Right lobe of liver (tissue), 6 donors: ENCODE measurements around the gene CACNA1C. TPM values are rescaled to one million over a fixed set of nuclear protein-coding genes. Genes with fewer than 3 reads are reported as not detected.

Experiments
- ATAC-seq, 4 donors: fragments of 200-7000 bp; cut with Tn5 transposase; one replicate each; pipeline ENCODE4 v1.9.1; 2020; ENCODE audit warnings: mild to moderate bottlenecking in 4 of 4, moderate library complexity in 4 of 4
- DNase-seq, 3 donors: peaks; one replicate each; pipeline ENCODE4 v3.0.0-alpha.2; 2020
- H3K27ac ChIP-seq, 3 donors: fragments of 200-600 bp; one replicate each; pipeline ENCODE4 v1.8.0; 2022
- H3K27me3 ChIP-seq, 2 donors: fragments of 200-600 bp; one replicate each; pipeline ENCODE4 v1.8.0; 2022
- H3K36me3 ChIP-seq, 4 donors: fragments of 200-600 bp; sonication (generic) in 1 of 4; one replicate each; pipeline versions ENCODE4 v1.5.1 to v1.8.0; 2017 to 2022; ENCODE audit warnings: control low read depth in 1 of 4
- H3K4me1 ChIP-seq, 4 donors: fragments of 200-600 bp; sonication (generic) in 1 of 4; one replicate each; pipeline versions ENCODE4 v1.5.1 to v1.8.0; 2017 to 2022; ENCODE audit warnings: control low read depth in 1 of 4
- H3K4me3 ChIP-seq, 3 donors: fragments of 200-600 bp; one replicate each; pipeline ENCODE4 v1.8.0; 2022
- H3K9me3 ChIP-seq, 4 donors: fragments of 200-600 bp; sonication (generic) in 1 of 4; one replicate each; pipeline versions ENCODE4 v1.5.1 to v1.8.0; 2017 to 2022; ENCODE audit warnings: control low read depth in 1 of 4
- POLR2A ChIP-seq: fragments of 450-650 bp; IDR thresholded peaks from one replicate; pipeline ENCODE4 v1.6.1; 2017; ENCODE audit warnings: antibody characterized with exemption, mild to moderate bottlenecking
- WGBS: methylation state at CpG from one replicate; pipeline ENCODE4 v1.1.6; 2018; ENCODE audit warnings: low coverage, low lambda C conversion rate; ENCODE audit not compliant: insufficient coverage; ENCODE audit errors: missing lambda C conversion rate; 5-methylcytosine and 5-hydroxymethylcytosine counted together
- intact Hi-C, 2 donors: fragments of 100-400 bp; cut with DNase I; formaldehyde crosslinking; loops; one replicate each; pipeline versions ENCODE4 v1.11.2 to v1.14.1; 2022
- total RNA-seq, 6 experiments: library from RNA; depleted of rRNA in 2 of 6; stranded (reverse); fragments of >200 nt in 2 of 6; fragmentation: NEBNext Ultra II Directional in 3 of 6; extraction: Animal tissue kit (Norgen Biotek cat#: 25700) in 3 of 6; gene quantifications; one replicate each; pipeline versions ENCODE4 v1.1.0 to v1.2.4, GENCODE V29; 2016 to 2023
- TF ChIP-seq, protein P1 (sequence below), 4 donors: fragments of 200-600 bp in 3 of 4; fragments of 450-650 bp in 1 of 4; IDR thresholded peaks; one replicate each; pipeline versions ENCODE4 v1.5.1 to v1.8.0; 2016 to 2022; ENCODE audit warnings: antibody characterized with exemption in 4 of 4, mild to moderate bottlenecking in 2 of 4
- donor health status: DM: no; HTN: yes; CAD: no.
- donor health status: DM: no; HTN: no; CAD: no.
- donor health status: DM: no; HTN: no; CAD: no.
- donor health status: DM: no; HTN: yes; CAD: no.
- donor health status: DM: no; HTN: yes; CAD: no.

Gene CACNA1C
- total RNA-seq, 6 experiments from 2014 or later: 0.18 to 1.0 (median 0.57) TPM

DNA sequence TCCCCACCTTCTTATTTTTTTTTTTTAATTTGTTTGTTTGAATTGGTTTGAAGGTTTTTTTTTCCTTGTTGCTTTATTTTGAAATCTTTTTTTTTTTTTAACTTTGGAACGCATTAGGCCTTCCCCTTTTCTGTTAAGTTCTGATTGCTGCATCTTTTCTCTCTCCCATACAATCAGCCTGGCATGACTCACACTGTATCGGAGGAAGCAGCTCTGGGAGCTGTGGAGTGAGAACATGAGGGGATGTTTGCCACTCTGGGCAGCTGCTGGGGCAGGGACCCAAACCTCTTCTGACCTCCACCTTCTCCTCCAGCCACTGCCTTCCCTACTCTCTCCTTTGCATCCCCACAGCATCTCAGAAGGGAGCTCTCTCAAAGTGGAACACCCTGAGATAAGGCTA lies 581.7 kb downstream of the CACNA1C start:
- intact Hi-C loops: no loop called here
- 69% methylated on average over 2 of the region's 2 CpGs for WGBS
- Histone ChIP-seq H3K4me3 (no peak overlapping the region), H3K4me1 (no peaks in the 10 kb centered on the region), H3K9me3 (no peaks in the 10 kb centered on the region), H3K27ac (no peak overlapping the region), H3K36me3 (no peaks in the 10 kb centered on the region), H3K27me3 (no peaks in the 10 kb centered on the region)
- no peak for TF ChIP-seq POLR2A
- TF ChIP-seq, protein P1, sequence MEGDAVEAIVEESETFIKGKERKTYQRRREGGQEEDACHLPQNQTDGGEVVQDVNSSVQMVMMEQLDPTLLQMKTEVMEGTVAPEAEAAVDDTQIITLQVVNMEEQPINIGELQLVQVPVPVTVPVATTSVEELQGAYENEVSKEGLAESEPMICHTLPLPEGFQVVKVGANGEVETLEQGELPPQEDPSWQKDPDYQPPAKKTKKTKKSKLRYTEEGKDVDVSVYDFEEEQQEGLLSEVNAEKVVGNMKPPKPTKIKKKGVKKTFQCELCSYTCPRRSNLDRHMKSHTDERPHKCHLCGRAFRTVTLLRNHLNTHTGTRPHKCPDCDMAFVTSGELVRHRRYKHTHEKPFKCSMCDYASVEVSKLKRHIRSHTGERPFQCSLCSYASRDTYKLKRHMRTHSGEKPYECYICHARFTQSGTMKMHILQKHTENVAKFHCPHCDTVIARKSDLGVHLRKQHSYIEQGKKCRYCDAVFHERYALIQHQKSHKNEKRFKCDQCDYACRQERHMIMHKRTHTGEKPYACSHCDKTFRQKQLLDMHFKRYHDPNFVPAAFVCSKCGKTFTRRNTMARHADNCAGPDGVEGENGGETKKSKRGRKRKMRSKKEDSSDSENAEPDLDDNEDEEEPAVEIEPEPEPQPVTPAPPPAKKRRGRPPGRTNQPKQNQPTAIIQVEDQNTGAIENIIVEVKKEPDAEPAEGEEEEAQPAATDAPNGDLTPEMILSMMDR (IDR thresholded peaks at IDR 0.05): no peak
- ATAC-seq: no peak
- DNase-seq: no peak

DNA sequence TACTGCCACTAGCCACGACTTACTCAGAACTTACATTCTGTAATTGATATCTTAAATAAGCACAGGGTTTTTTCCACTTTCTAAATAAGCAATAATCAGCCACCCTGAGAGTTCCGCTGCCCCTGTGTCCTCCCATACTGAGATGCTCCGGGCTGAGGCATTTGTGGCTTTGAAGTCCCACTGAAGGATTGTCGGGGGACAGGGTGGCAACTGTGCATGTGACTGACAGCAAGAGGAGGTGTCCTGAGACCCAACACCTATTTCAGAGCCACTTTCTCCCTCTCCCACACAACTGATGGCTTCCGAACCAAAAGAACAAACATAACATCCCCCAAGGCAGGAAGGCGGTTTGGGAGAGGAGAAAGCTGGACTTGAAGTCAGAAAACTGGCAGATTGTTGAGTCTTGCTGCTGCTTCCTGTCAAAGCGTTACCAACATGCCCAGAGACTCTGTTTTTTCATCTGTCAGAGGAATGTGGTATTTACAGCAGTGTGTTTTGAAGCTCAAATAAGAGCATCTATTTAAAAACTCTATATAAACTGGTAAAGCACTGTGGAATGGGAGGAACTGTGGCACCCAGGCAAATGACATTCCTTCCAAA lies 584.1 kb downstream of the CACNA1C start:
- DNase-seq (no peak), ATAC-seq (no peak)
- Histone ChIP-seq H3K4me3 (no peak overlapping the region), H3K27me3 (no peaks in the 10 kb centered on the region), H3K27ac (no peak overlapping the region), H3K36me3 (no peaks in the 10 kb centered on the region), H3K9me3 (no peaks in the 10 kb centered on the region), H3K4me1 (no peaks in the 10 kb centered on the region)
- 53% methylated on average over 6 of the region's 7 CpGs for WGBS
- intact Hi-C loops: no loop called here
- TF ChIP-seq POLR2A: no peak
- TF ChIP-seq, protein P1 (IDR thresholded peaks at IDR 0.05): no peak

DNA sequence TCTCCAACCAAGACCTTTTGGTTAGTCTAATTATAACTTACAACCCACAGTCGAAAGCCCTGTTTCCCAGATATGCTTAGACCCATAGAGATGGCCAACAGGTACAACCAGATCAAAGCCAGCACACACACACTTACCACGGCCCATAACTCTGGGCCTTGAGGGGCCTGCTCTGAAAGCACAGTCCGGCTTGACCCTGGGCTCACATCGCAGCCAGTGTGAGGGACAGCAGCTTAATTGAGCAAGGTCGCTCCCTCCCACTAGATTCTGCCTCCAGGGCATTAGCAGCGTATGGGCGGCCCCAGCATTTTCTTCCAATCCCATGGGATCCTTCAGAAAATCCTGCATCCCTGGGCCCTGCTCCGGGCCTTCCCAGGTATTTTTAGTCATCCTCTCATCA lies 584.6 kb downstream of the CACNA1C start:
- Histone ChIP-seq H3K4me1 (no peaks in the 10 kb centered on the region), H3K36me3 (no peaks in the 10 kb centered on the region), H3K4me3 (no peak overlapping the region), H3K27ac (no peak overlapping the region), H3K27me3 (no peaks in the 10 kb centered on the region), H3K9me3 (no peaks in the 10 kb centered on the region)
- intact Hi-C loops: no loop called here
- ATAC-seq: no peak
- TF ChIP-seq, protein P1 (IDR thresholded peaks at IDR 0.05): no peak
- no peak for TF ChIP-seq POLR2A
- DNase-seq: no peak
- WGBS: 83% methylated on average over 2 of the region's 8 CpGs

DNA sequence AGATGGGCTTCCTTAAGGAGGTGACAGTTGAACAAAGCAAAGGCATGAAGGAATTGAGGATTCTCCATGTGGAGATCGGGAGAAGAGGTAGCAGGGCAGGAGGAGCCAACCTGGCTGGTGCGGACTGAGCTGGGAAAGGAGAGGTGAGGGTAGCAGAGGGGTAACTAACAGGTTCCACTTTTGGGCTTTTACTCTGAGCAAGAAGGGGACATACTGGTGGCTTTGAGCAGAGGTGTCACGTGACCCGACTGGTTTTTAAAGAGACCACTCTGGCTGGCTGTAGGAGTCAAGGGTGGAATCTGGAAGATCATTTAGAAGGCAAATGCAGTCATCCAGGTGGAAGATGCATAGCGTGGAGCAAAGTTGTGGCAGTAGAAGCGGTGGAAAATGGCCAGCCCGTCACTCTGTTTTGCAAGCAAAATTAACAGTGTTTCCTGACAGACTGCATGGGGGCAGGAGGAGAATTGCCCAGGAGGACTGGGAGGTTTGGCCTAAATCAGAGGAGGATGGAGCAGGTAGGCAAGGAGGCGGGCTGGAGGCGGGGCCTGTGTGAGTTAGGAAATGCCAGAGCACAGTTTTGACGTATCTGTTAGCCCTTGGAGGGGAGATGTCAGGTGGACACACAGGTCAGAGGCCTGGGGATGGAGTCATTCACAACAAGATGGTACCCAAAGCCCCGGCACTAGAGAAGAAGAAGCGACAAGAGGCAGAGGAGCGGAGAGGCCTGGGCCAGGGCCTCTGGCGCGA lies 585.7 kb downstream of the CACNA1C start:
- WGBS: 91% methylated on average over 7 of the region's 15 CpGs
- ATAC-seq: no peak
- Histone ChIP-seq H3K27me3 (no peaks in the 10 kb centered on the region), H3K4me1 (no peaks in the 10 kb centered on the region), H3K4me3 (no peak overlapping the region), H3K27ac (no peak overlapping the region), H3K9me3 (no peaks in the 10 kb centered on the region), H3K36me3 (no peaks in the 10 kb centered on the region)
- TF ChIP-seq, protein P1 (IDR thresholded peaks at IDR 0.05): no peak
- no peak for TF ChIP-seq POLR2A
- no peak for DNase-seq
- intact Hi-C loops: no loop called here
